CD4-positive, alpha-beta T cell treated with Interleukin-21 for 1 hour (primary cell): ENCODE measurements around the gene INAFM1.
"Not testable (repeated sequence)": the region's sequence is repeated elsewhere in the genome, so short reads cannot be mapped to it uniquely, and the experiment has no call there.

Source experiments
- DNase-seq: peaks from one replicate; pipeline ENCODE4 v3.0.0-alpha.2; 2020

The INAFM1 gene

GRCh38 chr19:47271949-47272348 is 2.7 kb upstream of the INAFM1 start:
- DNase-seq = no peak

GRCh38 chr19:47272448-47273312 is 2.0 kb upstream of the INAFM1 start:
- DNase-seq = no peak

GRCh38 chr19:47273313-47274070 is 1.2 kb upstream of the INAFM1 start:
- peak; percentile 94 for DNase-seq

- no peak for DNase-seq
Measured at GRCh38 chr19:47274891-47275761, 441 bp downstream of the INAFM1 start.

GRCh38 chr19:47275791-47276461 is 1.2 kb downstream of the INAFM1 start:
- no peak for DNase-seq

GRCh38 chr19:47276513-47276912 is 1.8 kb downstream of the INAFM1 start:
- DNase-seq = not testable (repeated sequence)

GRCh38 chr19:47280183-47280797 is 5.6 kb downstream of the INAFM1 start:
- DNase-seq = peak; percentile 62

- no peak for DNase-seq
Measured at GRCh38 chr19:47283405-47284059, 8.8 kb downstream of the INAFM1 start.

GRCh38 chr19:47284324-47284899 is 9.7 kb downstream of the INAFM1 start:
- DNase-seq = peak; percentile 76

- peak; percentile 86 for DNase-seq
Measured at GRCh38 chr19:47296036-47296435, 21.4 kb downstream of the INAFM1 start.

GRCh38 chr19:47300867-47301266 is 26.2 kb downstream of the INAFM1 start:
- not testable (repeated sequence) for DNase-seq

- no peak for DNase-seq
Measured at GRCh38 chr19:47302249-47302648, 27.6 kb downstream of the INAFM1 start.

GRCh38 chr19:47303966-47304365 is 29.3 kb downstream of the INAFM1 start:
- no peak for DNase-seq

GRCh38 chr19:47305309-47305751 is 30.6 kb downstream of the INAFM1 start:
- DNase-seq = peak; percentile 52

GRCh38 chr19:47306303-47306702 is 31.6 kb downstream of the INAFM1 start:
- no peak for DNase-seq

- DNase-seq = no peak
Measured at GRCh38 chr19:47309038-47309437, 34.4 kb downstream of the INAFM1 start.

- DNase-seq = no peak
Measured at GRCh38 chr19:47309608-47310007, 34.9 kb downstream of the INAFM1 start, which contains the start of gene C5AR1. Gene C5AR1 (plus strand): TSS chr19:47309861. CDS start chr19:47309896, 35 bp downstream.

GRCh38 chr19:47310323-47310722 is 35.6 kb downstream of the INAFM1 start:
- no peak for DNase-seq

GRCh38 chr19:47310819-47311218 is 36.1 kb downstream of the INAFM1 start:
- DNase-seq = no peak

- DNase-seq = no peak
Measured at GRCh38 chr19:47312366-47313006, 37.8 kb downstream of the INAFM1 start.
